A673 (cell line): ENCODE results near the gene FBXO9.

Source experiments
- EZH2 ChIP-seq: fragments of 200-600 bp; sonication (generic); IDR thresholded peaks from 2 replicates; pipeline ENCODE4 v1.6.1; 2017; ENCODE audit warnings: borderline replicate concordance, low read depth, mild to moderate bottlenecking, mixed read lengths, antibody characterized with exemption, low read length; ENCODE audit not compliant: poor library complexity, severe bottlenecking
- TF ChIP-seq, protein P1 (sequence below): fragments of 300-800, 200-600 bp; sonication (generic); conservative IDR thresholded peaks from 2 replicates; pipeline ENCODE4 v1.5.1; 2017; ENCODE audit warnings: low read depth, mild to moderate bottlenecking, antibody characterized with exemption, low read length, moderate library complexity, mixed read lengths

DNA sequence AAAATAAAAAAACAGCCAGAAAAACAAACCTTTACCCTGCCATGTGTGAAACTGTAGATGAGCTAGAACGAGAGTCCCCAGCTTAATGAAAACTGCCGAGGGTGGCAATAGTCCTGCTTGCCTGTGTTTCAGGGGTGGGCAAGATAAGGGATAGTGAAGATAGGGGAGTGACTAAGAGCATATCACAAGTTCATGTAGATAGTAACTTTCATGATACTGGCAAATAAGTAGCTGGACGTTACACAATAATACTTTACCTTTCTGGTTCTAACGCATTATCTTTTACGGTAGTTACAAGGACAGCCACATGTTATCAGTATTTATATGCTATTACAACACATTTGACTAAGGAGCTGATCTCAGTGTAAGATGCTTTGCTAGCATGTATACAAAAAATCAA is 9.3 kb upstream of the FBXO9 start:
- TF ChIP-seq, protein P1, sequence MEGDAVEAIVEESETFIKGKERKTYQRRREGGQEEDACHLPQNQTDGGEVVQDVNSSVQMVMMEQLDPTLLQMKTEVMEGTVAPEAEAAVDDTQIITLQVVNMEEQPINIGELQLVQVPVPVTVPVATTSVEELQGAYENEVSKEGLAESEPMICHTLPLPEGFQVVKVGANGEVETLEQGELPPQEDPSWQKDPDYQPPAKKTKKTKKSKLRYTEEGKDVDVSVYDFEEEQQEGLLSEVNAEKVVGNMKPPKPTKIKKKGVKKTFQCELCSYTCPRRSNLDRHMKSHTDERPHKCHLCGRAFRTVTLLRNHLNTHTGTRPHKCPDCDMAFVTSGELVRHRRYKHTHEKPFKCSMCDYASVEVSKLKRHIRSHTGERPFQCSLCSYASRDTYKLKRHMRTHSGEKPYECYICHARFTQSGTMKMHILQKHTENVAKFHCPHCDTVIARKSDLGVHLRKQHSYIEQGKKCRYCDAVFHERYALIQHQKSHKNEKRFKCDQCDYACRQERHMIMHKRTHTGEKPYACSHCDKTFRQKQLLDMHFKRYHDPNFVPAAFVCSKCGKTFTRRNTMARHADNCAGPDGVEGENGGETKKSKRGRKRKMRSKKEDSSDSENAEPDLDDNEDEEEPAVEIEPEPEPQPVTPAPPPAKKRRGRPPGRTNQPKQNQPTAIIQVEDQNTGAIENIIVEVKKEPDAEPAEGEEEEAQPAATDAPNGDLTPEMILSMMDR, result no peak
- TF ChIP-seq EZH2, result no peak
